ENCODE measurements around the gene GJD4.

- 0 out of 2 replicates have a peak, but pooled peaks have one; percentile 10 for TF ChIP-seq CTCF (conservative IDR thresholded peaks at IDR 0.05; ENCODE audit: low read depth, low read length)
- no peak for TF ChIP-seq EZH2 (IDR thresholded peaks at IDR 0.05; ENCODE audit: borderline replicate concordance, low read depth, low read length, poor library complexity, severe bottlenecking)
Measured at GRCh38 chr10:35640951-35641675, 36.0 kb downstream of the GJD4 start.
